ENCODE measurements around the gene PPP1R12A.
"Not testable (repeated sequence)": the region's sequence is repeated elsewhere in the genome, so short reads cannot be mapped to it uniquely, and the experiment has no call there.

The PPP1R12A gene

DNA sequence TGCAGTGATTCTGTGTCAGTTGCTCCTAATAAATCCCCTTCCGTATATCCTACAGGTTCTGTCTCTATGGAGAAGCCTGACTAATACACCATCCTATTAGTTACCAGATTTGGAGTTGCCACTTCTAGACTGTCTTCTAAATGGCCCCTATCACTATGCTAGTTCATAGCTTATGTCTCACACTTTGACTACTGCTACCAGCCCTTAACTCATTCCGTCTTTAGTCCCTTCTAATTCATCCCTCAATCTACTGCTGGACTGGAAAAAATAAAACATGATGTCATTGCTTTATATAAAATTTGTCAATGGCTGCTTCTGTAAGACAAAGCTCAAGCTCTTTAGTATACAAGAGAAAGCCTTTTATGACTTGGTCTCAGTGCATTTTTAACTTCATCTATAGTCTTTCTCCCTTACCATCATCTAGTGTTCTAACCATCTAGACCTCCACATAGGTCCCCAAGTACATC, 99.5 kb downstream of the PPP1R12A start:
- no peaks in the 10 kb centered on the region for H3K27me3 ChIP-seq (ENCODE audit: control insufficient read depth, insufficient read depth, low read length)
- no peak overlapping the region for H3K4me3 ChIP-seq (ENCODE audit: low read length)
- H3K4me1 ChIP-seq (ENCODE audit: control insufficient read depth, low read depth, low read length), result no peaks in the 10 kb centered on the region
- peaks cover 13% of the 10 kb centered on the region for H3K36me3 ChIP-seq (ENCODE audit: control insufficient read depth, low read depth, low read length)
- H3K27ac ChIP-seq (ENCODE audit: low read length), result no peak overlapping the region
- no peak overlapping the region for H3K9ac ChIP-seq (ENCODE audit: low read length)
- H3K9me3 ChIP-seq (ENCODE audit: control insufficient read depth, low read depth, low read length), result peaks cover 17% of the 10 kb centered on the region

GRCh38 chr12:79834712-79835376, 100.1 kb downstream of the PPP1R12A start:
- no peak overlapping the region for H3K9ac ChIP-seq (ENCODE audit: low read length)
- peaks cover 15% of the 10 kb centered on the region for H3K9me3 ChIP-seq (ENCODE audit: control insufficient read depth, low read depth, low read length)
- peaks cover 13% of the 10 kb centered on the region for H3K36me3 ChIP-seq (ENCODE audit: control insufficient read depth, low read depth, low read length)
- no peaks in the 10 kb centered on the region for H3K4me1 ChIP-seq (ENCODE audit: control insufficient read depth, low read depth, low read length)
- H3K4me3 ChIP-seq (ENCODE audit: low read length), result no peak overlapping the region
- H3K27me3 ChIP-seq (ENCODE audit: control insufficient read depth, insufficient read depth, low read length), result no peaks in the 10 kb centered on the region
- H3K27ac ChIP-seq (ENCODE audit: low read length), result no peak overlapping the region

GRCh38 chr12:79830440-79830839, 104.5 kb downstream of the PPP1R12A start:
- H3K4me3 ChIP-seq (ENCODE audit: low read length), result no peak overlapping the region

DNA sequence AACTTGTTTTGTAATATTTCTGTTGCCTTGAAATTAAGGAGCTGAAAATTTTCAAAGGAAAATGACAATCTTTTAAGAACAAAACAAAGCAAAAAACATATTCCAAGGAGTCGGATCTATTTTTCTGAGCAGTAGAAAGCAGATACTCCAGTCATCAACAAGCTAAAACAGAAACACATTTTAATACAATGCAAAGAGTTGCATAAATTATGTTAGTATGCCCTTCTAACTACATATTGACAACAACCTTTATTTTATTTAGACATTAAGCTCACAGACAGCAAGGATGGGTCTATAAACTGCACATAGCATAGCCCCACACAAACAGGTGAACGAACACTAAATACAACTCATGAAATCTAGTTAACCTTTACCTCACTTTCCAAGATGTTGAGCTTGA, 106.0 kb downstream of the PPP1R12A start:
- peaks cover 6% of the 10 kb centered on the region for H3K36me3 ChIP-seq (ENCODE audit: control insufficient read depth, low read depth, low read length)
- no peaks in the 10 kb centered on the region for H3K27me3 ChIP-seq (ENCODE audit: control insufficient read depth, insufficient read depth, low read length)
- H3K4me3 ChIP-seq (ENCODE audit: low read length), result no peak overlapping the region
- H3K27ac ChIP-seq (ENCODE audit: low read length), result no peak overlapping the region
- no peaks in the 10 kb centered on the region for H3K9me3 ChIP-seq (ENCODE audit: control insufficient read depth, low read depth, low read length)
- H3K4me1 ChIP-seq (ENCODE audit: control insufficient read depth, low read depth, low read length), result no peaks in the 10 kb centered on the region
- no peak overlapping the region for H3K9ac ChIP-seq (ENCODE audit: low read length)

More at GRCh38 chr12:79830440-79830839, 104.5 kb downstream of the PPP1R12A start:
- Histone ChIP-seq H3K36me3 (ENCODE audit: control insufficient read depth, low read depth, low read length) (peaks cover 6% of the 10 kb centered on the region), H3K9me3 (ENCODE audit: control insufficient read depth, low read depth, low read length) (no peaks in the 10 kb centered on the region), H3K27ac (ENCODE audit: low read length) (no peak overlapping the region), H3K27me3 (ENCODE audit: control insufficient read depth, insufficient read depth, low read length) (no peaks in the 10 kb centered on the region), H3K4me1 (ENCODE audit: control insufficient read depth, low read depth, low read length) (no peaks in the 10 kb centered on the region), H3K9ac (ENCODE audit: low read length) (no peak overlapping the region)

GRCh38 chr12:79827484-79827883, 107.4 kb downstream of the PPP1R12A start:
- no peaks in the 10 kb centered on the region for H3K9me3 ChIP-seq (ENCODE audit: control insufficient read depth, low read depth, low read length)
- H3K27me3 ChIP-seq (ENCODE audit: control insufficient read depth, insufficient read depth, low read length), result no peaks in the 10 kb centered on the region
- no peak overlapping the region for H3K9ac ChIP-seq (ENCODE audit: low read length)
- no peak overlapping the region for H3K27ac ChIP-seq (ENCODE audit: low read length)
- H3K36me3 ChIP-seq (ENCODE audit: control insufficient read depth, low read depth, low read length), result peaks cover 6% of the 10 kb centered on the region
- no peaks in the 10 kb centered on the region for H3K4me1 ChIP-seq (ENCODE audit: control insufficient read depth, low read depth, low read length)
- no peak overlapping the region for H3K4me3 ChIP-seq (ENCODE audit: low read length)

DNA sequence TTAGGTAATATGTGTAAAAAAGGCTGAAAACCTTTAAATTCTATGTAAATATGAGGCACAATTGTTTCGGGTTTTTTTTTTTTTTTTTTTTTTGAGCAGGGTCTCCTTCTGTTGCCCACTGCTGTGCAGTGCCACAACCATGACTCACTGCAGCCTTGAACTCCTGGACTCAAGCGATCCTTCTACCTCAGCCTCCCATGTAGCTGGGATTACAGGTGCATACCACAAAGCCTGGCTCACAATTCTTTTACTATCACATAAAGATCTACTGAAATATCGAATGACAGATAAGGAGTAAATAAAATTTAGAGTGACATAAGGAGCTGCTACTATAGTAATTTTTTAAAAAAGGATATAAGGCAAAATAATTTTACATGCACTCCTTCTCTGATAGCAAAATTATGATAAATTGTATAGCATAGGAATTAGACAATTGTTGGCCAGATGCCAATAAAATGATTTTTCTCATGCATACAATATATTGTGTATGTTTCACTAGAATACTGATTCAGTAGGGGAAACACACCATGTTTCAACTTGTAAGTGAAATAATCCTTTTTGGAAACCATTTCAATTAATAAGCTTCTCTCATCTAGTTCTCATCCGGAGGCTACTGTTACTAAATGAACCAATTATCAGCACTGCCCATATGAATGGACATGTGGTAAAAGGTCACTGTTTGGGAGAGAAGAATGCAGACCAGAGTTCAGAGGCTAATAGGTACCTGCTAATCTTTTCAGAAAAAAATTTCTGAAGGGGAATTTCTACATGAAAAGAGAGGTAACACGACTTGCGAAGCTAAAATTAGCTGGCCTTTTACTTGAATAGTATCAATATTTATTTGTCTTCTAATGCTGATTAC, 108.4 kb downstream of the PPP1R12A start:
- Histone ChIP-seq H3K4me1 (ENCODE audit: control insufficient read depth, low read depth, low read length) (no peaks in the 10 kb centered on the region), H3K9ac (ENCODE audit: low read length) (no peak overlapping the region), H3K36me3 (ENCODE audit: control insufficient read depth, low read depth, low read length) (peaks cover 3% of the 10 kb centered on the region), H3K4me3 (ENCODE audit: low read length) (no peak overlapping the region), H3K9me3 (ENCODE audit: control insufficient read depth, low read depth, low read length) (no peaks in the 10 kb centered on the region), H3K27me3 (ENCODE audit: control insufficient read depth, insufficient read depth, low read length) (no peaks in the 10 kb centered on the region), H3K27ac (ENCODE audit: low read length) (no peak overlapping the region)

- Histone ChIP-seq H3K4me1 (ENCODE audit: control insufficient read depth, low read depth, low read length) (no peaks in the 10 kb centered on the region), H3K9me3 (ENCODE audit: control insufficient read depth, low read depth, low read length) (no peaks in the 10 kb centered on the region), H3K9ac (ENCODE audit: low read length) (no peak overlapping the region), H3K27ac (ENCODE audit: low read length) (no peak overlapping the region), H3K4me3 (ENCODE audit: low read length) (no peak overlapping the region), H3K36me3 (ENCODE audit: control insufficient read depth, low read depth, low read length) (peaks cover 17% of the 10 kb centered on the region), H3K27me3 (ENCODE audit: control insufficient read depth, insufficient read depth, low read length) (no peaks in the 10 kb centered on the region)
These were observed 112.4 kb downstream of the PPP1R12A start for GRCh38 chr12:79822475-79822874.

- Histone ChIP-seq H3K4me3 (ENCODE audit: low read length) (no peak overlapping the region), H3K36me3 (ENCODE audit: control insufficient read depth, low read depth, low read length) (peaks cover 27% of the 10 kb centered on the region), H3K27ac (ENCODE audit: low read length) (no peak overlapping the region), H3K9ac (ENCODE audit: low read length) (no peak overlapping the region), H3K4me1 (ENCODE audit: control insufficient read depth, low read depth, low read length) (no peaks in the 10 kb centered on the region), H3K27me3 (ENCODE audit: control insufficient read depth, insufficient read depth, low read length) (no peaks in the 10 kb centered on the region), H3K9me3 (ENCODE audit: control insufficient read depth, low read depth, low read length) (no peaks in the 10 kb centered on the region)
These were observed 116.0 kb downstream of the PPP1R12A start for GRCh38 chr12:79818856-79819255.

DNA sequence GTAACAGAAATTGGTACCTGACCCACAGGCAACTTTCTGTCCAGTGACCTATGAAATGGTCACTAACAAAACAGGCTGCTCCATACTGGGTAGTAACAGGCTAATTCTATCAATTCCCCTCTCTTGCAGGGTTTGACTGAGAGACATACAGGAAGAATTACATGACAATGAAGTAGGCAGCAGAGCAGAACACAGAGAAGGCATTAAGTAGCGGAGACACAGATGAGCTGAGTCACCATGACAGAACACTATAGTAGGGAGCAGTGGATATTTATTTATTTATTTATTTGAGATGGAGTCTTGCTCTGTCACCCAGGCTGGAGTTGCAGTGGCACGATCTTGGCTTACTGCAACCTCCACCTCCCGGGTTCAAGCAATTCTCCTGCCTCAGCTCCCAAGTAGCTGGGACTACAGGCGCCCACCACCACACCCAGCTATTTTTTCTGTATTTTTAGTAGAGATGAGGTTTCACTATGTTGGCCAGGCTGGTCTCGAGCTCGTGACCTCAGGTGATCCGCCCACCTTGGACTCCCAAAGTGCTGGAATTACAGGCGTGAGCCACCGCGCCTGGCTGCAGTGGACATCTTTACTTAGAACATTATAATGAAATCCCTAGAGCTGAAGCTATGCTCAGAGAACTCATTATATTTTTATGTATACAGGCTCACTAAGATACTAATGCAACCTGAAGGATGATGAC, 150.4 kb downstream of the PPP1R12A start:
- not testable (repeated sequence) for H3K27me3 ChIP-seq (ENCODE audit: control insufficient read depth, insufficient read depth, low read length); H3K4me3 ChIP-seq (ENCODE audit: low read length); H3K9ac ChIP-seq (ENCODE audit: low read length); H3K9me3 ChIP-seq (ENCODE audit: control insufficient read depth, low read depth, low read length)
- H3K4me1 ChIP-seq (ENCODE audit: control insufficient read depth, low read depth, low read length), result peaks cover 33% of the 10 kb centered on the region
- H3K36me3 ChIP-seq (ENCODE audit: control insufficient read depth, low read depth, low read length), result peaks cover 34% of the 10 kb centered on the region
- peak overlapping the region; percentile 63 for H3K27ac ChIP-seq (ENCODE audit: low read length)

- Histone ChIP-seq H3K27ac (ENCODE audit: low read length) (peak overlapping the region; percentile 44), H3K36me3 (ENCODE audit: control insufficient read depth, low read depth, low read length) (peaks cover 24% of the 10 kb centered on the region), H3K4me1 (ENCODE audit: control insufficient read depth, low read depth, low read length) (peaks cover 33% of the 10 kb centered on the region), H3K4me3 (ENCODE audit: low read length) (no peak overlapping the region), H3K27me3 (ENCODE audit: control insufficient read depth, insufficient read depth, low read length) (no peaks in the 10 kb centered on the region), H3K9me3 (ENCODE audit: control insufficient read depth, low read depth, low read length) (no peaks in the 10 kb centered on the region), H3K9ac (ENCODE audit: low read length) (no peak overlapping the region)
These were observed 152.6 kb downstream of the PPP1R12A start for GRCh38 chr12:79782172-79782900.

All from iPS-18a (cell line).